Colon (tissue), 2 donors: ENCODE data around the gene EXOC3L2.

Experiments
- FAIRE-seq: peaks from 2 replicates; lab custom pipeline; 2012; peaks lifted over from hg19 to GRCh38; lab: Jason Lieb, UNC
- donor health status: control.
- donor health status: control.

Gene EXOC3L2

DNA sequence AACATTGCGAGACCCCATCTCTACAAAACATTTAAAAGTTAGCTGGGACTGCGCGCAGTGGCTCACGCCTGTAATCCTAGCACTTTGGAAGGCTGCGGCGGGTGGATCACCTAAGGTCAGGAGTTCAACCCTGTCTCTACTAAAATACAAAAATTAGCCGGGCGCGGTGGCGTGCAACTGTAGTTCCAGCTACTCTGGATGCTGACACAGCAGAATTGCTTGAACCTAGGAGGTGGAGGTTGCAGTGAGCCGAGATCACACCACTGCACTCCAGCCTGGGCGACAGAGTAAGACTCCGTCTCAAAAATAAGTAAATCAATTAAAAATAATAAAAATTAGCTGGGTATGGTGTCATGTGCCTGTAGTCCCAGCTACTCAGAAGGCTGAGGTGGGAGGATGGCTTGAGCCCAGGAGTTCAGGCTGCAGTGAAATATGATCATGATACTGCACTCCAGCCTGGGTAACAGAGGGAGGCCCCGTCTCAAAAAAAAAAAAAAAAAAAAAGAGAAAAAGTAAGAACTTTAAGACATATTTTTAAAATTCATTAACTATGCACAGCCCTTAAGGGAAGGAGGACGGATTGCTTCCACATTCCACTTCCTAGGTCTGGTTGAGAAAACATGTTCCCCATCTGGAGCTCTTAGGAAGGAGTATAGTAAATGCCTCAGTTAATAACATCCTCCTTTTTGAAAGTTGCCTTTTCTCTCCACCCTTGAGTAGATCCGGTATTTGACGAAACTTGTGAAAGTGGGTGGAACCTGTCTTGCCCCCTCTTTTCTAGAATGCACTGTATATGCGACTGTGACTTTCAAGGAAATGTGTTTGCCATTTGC lies 26.1 kb downstream of the EXOC3L2 start:
- no peak for FAIRE-seq

DNA sequence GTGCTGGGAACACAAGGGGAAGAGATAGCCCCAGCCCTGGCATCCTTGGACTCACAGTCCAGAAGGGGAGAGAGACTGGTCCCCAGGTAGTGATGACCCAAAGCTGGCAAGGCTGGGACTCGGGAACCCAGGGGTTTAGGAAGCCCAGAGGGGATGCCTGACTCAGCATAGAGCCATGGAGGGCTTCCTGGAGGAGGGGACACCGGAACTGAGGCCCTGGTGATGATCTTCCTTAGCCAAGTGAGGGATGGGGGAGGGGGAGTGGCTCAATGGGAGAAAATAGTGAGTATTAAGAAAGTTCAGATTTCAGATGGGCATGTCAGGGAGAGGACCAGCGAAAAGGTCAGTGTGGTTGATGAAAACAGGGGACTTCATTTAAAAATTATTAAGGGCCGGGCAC lies 26.8 kb downstream of the EXOC3L2 start:
- FAIRE-seq: no peak

DNA sequence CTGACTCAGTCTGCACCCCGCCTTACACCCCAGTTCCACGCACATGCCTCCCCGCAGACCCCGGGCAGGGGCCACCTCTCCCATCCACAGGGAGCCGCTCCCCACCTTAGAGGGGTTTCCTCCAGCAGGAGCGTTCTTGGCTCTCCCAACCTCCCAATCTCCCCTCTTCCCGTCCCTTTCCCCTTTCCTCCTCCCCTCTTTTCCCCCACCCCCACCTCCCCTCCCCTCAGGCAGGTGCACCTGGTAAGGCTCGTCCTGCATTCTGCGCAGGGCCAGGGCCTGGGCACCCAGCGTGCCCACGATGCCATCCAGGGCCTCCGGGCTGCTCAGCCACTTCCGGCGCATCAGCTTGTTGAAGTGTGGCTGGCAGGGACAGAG lies 27.3 kb downstream of the EXOC3L2 start:
- no peak for FAIRE-seq

DNA sequence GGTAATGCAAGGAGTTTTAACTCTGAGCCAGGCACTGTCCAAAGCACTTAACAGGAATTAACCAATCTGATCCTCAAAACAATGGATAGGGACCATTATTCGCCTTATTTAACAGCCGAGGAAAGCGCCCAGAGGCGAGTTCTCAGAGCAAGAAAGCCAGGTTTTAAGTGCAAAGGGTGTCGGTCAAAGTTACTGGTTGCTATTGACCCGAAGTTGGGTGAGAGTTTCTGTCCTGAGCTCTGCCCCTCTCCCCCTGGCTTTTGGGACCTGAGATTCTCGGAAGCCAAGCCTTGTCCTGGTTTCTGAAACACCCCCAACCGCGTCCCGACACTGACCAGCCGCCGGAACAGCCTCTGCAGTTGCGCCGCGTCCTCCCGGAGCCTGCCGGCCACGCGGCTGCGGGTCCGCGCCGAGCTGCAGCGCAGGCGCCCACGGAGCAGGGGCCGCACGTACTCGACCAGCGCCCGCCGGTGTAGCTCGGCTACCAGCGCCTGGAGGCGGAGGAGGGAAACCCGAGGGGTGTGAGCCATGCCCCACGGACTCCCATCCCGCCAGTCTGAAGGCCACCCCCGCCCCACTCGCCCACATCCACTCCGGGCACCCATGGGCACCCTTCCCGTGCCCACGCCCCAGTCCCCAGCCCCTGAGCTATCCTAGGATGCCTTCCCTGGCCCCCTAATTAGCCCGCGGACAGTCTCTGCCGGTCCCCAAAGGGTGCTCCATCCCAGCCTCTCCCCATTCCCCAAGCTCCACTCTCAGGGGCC lies 27.8 kb downstream of the EXOC3L2 start:
- no peak for FAIRE-seq

DNA sequence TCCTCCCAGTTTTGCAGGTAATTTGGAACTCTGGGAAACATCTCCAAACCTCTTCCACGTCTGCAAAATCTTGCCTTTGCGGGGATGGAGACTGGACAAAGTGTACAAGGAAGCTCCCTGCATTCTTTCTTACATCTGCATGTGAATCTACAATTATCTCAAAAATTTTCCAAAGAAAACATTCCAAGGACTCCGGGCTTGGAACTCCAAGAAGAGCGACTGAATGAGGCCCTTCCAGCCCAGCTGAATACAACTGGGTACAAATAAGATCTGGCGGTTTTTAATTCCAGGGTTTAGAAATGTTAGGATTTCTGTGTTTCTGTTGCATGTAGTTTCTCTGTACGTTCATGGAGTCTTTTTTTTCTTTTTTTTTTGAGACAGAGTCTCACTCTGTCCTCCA lies 28.5 kb downstream of the EXOC3L2 start:
- no peak for FAIRE-seq

DNA sequence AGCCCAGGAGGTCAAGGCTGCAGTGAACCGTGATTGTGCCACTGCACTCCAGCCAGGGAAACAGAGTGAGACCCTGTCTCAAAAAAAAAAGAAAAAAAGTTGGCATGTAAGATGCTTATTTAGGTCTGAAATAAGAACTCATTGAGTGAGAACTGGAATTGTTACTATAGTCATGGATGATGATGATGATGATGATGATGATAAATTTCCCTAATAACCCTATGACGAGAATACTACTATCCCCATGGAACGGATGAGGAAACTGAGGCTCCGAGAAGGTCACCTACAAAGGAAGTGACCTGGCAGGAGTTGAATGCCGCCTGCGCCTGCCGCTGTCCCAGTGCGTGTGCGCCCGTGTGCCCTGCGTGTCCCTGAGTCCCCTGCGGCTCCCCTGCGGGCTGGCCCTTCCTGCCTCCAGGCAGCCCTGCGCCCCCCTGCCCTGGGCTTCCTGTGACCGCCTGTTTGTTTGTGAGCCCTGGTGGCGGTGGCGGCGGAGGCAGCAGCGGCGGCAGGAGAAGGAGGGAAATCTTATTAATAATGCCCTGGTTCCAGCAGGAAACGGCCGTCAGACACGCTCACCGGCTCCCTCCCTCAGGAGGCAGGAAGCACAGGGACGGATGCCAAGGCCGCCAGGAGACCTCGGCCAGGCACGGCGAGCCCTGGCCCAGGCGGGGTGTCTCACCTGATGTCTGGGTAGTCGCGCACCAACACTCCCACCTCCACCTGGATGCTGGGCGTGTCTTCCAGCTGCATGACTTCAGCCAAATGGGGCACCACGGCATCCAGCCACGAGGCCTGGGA lies 29.6 kb downstream of the EXOC3L2 start:
- FAIRE-seq: no peak

DNA sequence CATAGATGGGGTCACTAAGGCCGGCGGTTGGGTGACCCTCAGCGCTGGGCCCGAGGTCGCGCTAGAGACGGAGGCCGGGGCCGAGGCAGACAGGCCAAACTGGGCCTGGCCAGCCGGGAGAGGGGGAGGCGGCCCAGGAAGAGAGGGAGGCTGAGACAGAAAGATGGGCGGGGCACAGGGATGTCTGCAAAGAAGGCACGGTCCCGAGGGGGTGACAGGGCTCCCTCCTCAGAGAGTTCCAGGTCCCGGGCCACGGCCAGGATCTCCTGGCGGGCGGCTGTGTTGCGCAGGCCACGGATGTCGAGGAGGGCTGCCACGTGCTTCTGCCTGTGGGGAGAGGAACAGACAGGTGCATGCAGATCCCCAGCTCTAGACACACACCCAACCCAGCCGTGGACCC lies 32.2 kb downstream of the EXOC3L2 start:
- FAIRE-seq: no peak

DNA sequence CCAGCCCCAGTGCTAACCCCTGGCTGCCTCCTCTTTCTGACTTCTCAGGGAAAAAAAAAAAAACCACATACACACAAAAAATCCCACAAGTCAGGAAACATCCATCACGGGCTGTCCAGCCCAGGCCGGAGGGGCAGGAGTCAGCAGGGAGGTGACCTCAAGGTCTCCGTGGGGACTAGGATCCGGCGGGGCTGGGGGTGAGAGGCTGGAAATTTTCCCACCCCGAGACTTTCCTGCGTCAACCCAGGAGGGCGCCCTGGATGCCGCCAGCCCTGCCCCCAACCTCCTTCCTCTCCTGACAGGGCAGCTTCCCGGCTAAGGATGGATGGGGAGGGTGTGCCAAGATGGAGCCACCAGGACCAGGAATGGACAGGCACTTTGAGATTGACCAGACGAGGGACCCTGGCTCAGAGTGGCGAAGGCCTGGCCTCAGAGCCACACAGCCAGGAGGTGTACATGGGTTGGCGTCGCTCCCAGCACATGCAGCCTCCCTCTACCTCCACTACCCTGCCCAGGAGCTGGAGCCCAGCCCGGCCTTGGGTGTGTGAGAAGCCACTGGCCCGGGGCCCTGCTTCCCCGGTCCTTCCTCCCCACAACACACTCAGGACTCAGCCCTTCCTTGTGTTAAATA lies 33.3 kb downstream of the EXOC3L2 start:
- FAIRE-seq: no peak

DNA sequence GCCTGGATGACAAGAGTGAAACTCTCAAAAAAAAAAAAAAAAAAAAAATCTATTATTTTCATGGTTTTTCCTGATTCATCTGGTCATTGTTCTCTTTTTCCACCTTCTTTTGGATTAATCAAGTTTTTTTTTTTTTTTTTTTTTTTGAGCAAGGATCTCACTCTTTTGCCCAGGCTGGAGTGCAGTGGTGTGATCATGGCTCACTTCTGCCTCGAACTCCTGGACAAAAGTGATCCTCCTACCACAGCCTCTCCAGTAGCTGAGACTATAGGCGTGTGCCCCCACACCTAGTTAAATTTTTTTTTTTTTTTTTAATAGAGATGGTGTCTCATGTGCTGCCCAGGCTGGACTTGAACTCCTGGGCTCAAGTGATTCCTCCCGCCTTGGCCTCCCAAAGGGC lies 38.9 kb downstream of the EXOC3L2 start:
- no peak for FAIRE-seq

DNA sequence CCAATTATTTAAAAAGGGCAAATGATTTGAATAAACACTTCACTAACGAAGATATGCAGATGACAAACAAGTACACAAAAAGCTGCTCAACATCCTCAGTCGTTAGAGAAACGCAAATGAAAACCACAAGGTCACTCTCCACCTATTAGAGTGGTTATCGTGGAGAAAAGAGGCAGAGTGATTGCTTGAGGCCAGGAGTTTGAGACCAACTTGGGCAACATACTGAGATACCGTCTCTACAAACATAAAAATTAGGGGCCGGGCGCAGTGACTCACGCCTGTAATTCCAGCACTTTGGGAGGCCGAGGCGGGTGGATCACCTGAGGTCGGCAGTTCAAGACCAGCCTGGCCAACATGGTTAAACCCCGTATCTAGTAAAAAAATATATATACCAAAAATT lies 39.4 kb downstream of the EXOC3L2 start:
- FAIRE-seq: no peak

DNA sequence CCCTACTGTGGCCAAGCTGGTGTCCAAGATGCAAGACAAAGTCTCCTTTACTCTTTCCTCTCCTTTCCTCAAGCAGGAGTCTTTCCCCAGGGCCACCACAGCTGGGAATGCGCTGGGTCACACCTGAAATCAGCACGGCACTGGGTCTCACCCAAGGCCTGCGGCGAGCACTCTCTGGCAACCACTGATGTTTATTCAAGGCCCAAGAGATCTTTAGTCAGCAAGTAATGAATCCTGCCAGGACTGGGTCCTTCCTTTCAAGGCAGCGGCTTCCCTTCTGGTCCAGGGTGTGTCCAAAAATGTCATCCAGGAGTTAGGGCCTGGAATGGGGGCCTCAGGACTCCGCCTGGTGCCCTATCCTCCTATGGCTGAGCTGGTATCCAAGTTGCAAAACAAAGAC lies 42.6 kb downstream of the EXOC3L2 start:
- no peak for FAIRE-seq

DNA sequence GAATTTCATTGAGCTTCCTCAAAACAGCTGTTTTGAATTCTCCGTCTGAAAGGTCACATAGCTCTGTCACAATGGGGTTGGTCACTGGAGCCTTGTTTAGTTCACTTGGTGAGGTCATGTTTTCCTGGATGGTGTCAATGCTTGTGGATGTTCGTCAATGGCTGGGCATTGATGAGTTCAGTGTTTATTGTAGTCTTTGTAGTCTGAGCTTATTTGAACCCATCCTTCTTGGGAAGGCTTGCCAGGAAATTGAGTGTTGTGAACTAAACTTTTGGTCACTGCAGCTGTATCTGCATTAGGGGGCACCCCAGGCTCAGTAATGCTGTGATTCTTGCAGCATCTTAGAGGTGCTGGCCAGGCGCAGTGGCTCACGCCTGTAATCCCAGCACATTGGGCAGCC lies 44.6 kb downstream of the EXOC3L2 start:
- FAIRE-seq: no peak

DNA sequence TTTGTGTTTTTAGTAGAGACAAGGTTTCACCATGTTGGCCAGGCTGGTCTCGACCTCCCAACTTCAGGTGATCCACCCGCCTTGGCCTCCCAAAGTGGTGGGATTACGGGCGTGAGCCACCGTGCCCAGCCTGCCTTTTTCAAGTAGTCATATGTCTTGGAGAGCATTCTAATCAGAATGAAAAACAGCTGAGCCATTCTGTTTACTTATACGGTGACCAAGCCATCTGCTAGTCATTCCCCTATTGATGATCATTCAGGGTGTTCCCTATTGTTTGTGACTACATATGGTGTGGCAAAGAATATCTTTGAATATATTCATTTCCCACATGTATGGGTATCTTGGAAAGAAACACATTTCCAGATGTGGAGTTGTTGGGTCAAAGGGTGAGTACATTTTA lies 49.4 kb downstream of the EXOC3L2 start:
- FAIRE-seq: no peak

DNA sequence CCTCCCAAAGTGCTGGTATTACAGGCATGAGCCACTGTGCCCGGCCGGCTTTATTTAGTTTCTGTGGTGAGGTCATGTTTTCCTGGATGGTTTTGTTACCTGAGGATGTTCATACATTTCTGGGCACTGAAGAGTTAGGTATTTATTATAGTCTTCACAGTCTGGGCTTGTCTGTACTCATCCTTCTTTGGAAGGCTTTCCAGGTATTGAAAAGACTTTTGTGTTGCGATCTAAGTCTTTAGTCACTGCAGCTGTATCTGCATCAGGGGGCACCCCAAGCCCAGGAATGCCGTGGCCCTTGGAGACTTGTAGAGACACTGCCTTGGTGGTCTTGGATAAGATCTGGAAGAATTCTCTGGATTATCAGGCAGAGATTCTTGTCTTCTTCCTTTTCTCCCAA lies 53.8 kb downstream of the EXOC3L2 start:
- no peak for FAIRE-seq

DNA sequence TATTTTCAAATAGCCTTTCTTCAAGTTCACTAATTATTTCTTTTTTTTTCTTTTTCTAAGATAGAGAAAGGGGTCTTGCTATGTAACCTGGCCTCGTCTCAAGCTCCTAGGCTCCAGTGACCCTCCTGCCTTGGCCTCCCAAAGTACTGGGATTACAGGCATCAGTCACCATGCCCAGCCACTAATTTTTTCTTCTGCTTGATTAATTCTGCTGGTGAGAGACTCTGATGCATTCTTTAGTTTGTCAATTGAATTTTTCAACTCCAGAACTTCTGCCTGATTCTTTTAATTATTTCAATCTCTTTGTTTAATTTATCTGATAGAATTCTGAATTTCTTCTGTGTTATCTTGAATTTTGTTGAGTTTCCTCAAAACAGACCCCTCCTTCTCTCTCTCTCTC lies 55.2 kb downstream of the EXOC3L2 start:
- FAIRE-seq: no peak

DNA sequence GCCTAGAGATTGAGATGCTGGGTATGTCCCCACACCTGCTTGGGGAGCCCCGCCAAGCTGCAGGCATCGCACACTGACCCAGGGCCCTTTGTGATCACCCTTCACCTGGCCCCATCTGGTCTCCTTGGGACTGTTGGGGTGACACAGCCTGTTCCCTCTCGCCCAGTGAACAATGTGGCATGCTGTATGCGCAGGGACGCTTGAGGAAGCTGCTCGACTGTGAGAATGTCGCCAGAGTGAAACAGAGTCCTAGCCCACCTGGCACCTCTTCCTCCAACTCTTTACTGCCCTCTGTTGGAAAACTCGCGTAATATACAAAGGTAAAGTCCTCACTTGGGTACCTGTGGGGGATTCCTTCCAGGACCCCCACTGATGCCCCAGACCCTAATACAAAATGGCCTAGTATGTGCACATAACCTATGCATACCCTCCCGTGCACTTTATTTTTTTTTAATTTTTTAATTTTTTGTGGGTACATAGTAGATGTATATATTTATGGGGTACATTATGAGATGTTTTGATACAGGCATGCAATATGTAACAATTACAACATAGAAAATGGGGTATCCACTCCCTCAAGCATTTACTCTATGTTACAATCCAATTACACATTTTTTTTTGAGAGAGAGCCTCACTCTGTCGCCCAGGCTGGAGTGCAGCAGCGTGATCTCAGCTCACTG lies 57.6 kb downstream of the EXOC3L2 start:
- no peak for FAIRE-seq

DNA sequence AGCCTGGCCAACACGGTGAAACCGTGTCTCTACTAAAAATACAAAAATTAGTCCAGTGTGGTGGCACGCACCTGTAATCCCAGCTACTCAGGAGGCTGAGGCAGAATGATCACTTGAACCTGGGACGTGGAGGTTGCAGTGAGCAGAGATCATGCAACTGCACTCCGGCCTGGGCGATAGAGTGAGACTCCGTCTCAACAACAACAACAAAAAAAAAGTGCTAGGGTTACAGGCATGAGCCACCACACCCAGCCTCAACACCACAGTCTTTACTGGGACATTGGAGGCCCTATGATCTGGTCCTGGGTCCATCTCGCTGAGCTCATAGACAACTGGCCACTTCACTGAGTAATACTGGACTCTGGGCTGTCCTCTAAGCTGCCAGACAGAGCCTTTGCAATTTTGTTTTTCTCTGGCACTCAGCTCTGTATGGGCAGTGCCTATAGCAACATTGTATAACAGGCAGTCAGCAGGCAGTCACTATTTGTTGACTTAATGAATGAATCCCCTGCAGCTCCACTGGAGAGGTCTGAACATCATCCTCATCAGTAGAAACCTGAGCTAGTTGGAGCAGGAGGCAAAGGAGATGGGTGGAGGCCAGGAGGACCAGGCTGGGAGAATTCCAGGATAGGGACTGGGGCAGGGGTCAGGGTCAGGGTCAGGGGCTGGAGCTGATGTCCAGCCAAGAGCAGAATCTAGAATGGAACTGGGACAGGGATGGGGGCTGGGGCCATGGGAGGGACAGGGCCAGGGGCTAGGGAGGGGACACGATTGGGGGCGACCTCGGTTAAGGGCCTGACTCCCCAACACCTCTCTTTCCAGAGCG lies 58.5 kb downstream of the EXOC3L2 start:
- no peak for FAIRE-seq

DNA sequence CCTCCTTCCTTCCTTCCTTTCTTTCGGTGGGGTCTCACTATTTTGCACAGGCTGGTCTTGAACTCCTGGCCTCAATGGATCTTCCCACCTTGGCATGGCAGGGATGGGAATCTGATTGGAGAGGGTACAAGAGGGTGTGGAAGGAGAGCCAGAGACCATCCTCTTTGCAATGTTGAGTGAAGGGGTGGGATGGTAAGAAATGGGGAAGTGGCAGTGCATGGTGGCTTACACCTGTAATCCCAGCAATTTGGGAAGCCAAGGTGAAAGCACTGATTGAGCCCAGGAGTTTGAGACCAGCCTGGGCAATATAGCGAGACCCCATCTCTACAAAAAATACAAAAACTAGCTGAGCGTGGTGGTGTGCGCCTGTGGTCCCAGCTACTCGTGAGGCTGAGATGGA lies 61.1 kb downstream of the EXOC3L2 start:
- FAIRE-seq: no peak

DNA sequence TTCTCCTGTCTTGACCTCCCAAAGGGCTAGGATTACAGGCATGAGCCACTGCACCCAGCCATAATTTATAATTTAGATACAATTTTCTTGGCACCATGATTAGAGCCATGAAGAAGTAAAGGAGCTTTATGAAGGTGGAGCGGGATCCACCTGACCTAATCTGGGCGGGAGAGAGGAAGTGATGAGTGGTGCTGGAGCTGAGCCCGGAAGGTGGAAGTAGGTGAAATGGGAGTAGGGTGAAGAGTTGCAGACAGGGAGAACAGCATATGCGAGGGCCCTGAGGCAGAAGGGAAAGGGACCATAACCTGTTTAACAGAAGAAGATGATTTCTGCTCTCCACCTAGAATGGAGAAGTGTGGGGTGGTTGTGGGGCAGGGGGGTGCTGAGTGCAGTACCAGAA lies 62.4 kb downstream of the EXOC3L2 start:
- FAIRE-seq: no peak

DNA sequence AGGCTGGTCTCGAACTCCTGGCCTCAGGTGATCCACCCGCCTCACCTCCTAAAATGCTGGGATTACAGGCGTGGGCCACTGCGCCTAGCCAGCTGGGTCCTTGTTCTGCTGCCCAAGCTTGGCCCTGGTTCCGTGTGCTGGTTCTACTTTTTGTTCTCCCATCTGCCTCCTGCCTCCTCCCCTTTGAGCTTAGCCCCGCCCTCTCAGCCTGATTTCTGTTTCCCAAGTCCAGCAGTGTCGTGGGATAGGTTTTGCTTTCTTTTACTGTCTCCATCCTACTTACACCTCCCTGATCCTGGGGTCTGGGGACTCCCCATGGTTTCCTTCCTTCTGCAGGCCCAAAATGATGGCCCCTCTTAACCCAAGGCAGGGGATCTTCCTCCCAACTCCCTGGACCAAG lies 64.3 kb downstream of the EXOC3L2 start:
- no peak for FAIRE-seq

DNA sequence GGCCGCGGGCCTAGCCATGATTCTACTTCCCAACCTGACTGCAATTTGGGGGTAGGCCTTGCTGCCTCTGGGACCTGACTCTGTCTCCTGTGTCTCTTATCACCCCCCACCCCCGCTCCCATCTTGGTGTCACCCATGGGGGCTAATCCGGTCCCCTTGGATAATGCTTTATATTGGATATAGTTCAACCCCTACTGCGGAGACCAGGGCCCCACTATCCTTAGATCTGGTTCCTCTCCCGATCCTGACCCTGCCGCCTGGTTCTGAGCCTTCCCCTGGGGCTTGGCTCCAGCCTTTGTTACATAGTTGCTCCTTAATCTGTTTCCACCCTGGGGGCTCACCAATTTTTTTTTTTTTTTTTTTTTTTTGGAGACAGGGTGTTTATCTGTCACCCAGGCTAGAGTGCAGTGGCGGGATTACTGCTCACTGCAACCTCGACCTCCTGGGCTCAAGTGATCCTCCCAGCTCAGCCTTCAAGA lies 65.3 kb downstream of the EXOC3L2 start:
- FAIRE-seq: no peak
